Measurements from ENCODE around the gene SLC26A11. TPM values are rescaled to one million over a fixed set of nuclear protein-coding genes. Genes with fewer than 3 reads are reported as not detected.

Gene SLC26A11
- total and polyA plus RNA-seq, 2 of the 13 experiments (the other 11 are each of a cell fraction or from before 2014, with no cell fraction given) = 8.7 to 13.2 TPM

- TF ChIP-seq ARID4A (CRISPR knock-in tag; IDR thresholded peaks at IDR 0.05; ENCODE audit: borderline replicate concordance) (no peak), ZNF615 (CRISPR knock-in tag; IDR thresholded peaks at IDR 0.05; ENCODE audit: borderline replicate concordance) (no peak), DDIT3 (CRISPR knock-in tag; IDR thresholded peaks at IDR 0.05) (no peak), ZFP36 (IDR thresholded peaks at IDR 0.05; ENCODE audit: borderline replicate concordance, low read depth, low read length, partially characterized antibody) (no peak), ARID3A (IDR thresholded peaks at IDR 0.05; ENCODE audit: low read depth, low read length) (no peak), ZNF225 (CRISPR knock-in tag; IDR thresholded peaks at IDR 0.05) (no peak), ZSCAN25 (CRISPR knock-in tag; IDR thresholded peaks at IDR 0.05) (no peak), ZMYM4 (CRISPR knock-in tag; IDR thresholded peaks at IDR 0.05) (peak; percentile 11; the same call in 1 of the 2 replicates), CREB3 (CRISPR knock-in tag; IDR thresholded peaks at IDR 0.05) (no peak), KAT7 (CRISPR knock-in tag; IDR thresholded peaks at IDR 0.05; ENCODE audit: borderline replicate concordance) (no peak), ZNF879 (CRISPR knock-in tag; IDR thresholded peaks at IDR 0.05) (no peak), GATAD2A (CRISPR knock-in tag; IDR thresholded peaks at IDR 0.05) (peak; percentile 36; the same call in 1 of the 2 replicates), ZBTB3 (CRISPR knock-in tag; IDR thresholded peaks at IDR 0.05; ENCODE audit: borderline replicate concordance, low read depth) (no peak), MTF1 (CRISPR knock-in tag; IDR thresholded peaks at IDR 0.05) (no peak), ZBTB25 (CRISPR knock-in tag; IDR thresholded peaks at IDR 0.05) (no peak), ARID5B (CRISPR knock-in tag; IDR thresholded peaks at IDR 0.05) (peak; percentile 75)
These were observed 24.3 kb upstream of the SLC26A11 start (continued) for GRCh38 chr17:80195671-80196529.

Data from HepG2 (cell line).